GM18861 (cell line): ENCODE data around the gene CRAT.

Experiments used
- ATAC-seq: cut with Tn5 transposase; IDR thresholded peaks from one replicate; pipeline ENCODE4 v1.9.1; 2021; ENCODE audit not compliant: unreplicated experiment

CRAT gene

DNA sequence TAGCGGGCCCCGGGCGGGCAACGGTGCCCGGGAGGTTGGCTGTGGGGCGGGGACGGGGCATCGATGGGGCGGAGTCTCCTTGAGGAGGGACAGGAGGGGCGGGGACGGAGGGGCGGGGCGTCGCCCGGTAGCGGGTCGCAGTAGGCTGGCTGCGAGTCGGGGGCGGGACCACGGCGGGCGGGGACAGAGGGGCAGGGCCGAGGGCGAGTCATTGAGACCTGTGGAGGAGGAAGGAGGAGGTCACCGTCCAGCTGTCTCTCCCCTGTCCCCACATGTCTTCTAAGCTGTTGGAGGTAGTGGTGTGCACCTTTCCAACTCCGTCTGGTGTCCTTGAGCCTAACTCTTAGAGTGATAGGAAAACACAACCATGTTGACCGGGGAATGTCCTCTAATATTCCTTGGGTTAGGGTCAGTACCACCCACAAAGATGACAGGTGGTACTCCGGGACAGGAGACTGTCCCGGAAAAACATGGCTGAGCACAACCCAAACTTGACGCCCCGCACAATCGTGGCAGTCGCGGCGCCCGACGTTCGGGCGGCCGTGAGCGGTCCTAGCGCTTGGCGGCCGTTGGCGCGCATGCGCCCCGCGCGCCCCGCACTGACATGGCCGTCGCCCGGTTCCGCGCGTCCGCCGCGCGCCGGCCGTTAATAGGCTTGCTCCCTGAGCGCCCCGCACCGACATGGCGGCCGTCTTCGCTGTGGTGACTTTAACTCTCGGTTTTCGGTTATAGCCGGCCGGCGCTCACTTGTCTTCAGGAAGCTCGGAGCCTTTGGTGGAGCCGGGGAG is at the start of gene CRAT, which contains the start of gene PTPA:
Gene CRAT (minus strand): TSS at position 54 of the 788 bp plus-strand sequence. CDS start 284 bp downstream, outside the sequence.
Gene PTPA (plus strand): TSS at position 676 of the 788 bp plus-strand sequence. CDS start 186 bp downstream, outside the sequence.
- ATAC-seq = peak; percentile 59

DNA sequence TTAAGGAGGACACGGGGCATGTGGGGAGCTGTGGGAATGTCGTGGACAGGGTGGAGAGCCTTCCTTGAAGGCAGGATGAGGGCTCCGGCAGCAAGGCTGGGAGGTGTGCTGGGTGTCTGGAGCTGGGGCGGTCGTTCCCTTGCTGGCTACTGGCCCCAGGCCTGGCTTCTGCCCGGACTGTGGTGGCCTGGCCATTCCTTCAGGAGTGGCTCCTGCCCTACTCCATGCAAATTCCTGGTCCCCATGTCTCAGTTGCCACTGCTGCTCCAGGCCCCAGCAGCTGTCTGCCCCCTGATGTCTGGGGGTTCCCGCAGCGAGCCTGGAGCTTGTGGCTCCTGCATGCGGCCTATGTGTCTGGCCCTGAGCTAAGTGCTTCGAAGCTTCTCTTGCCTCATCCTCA is 45.6 kb upstream of the CRAT start:
- ATAC-seq = no peak

DNA sequence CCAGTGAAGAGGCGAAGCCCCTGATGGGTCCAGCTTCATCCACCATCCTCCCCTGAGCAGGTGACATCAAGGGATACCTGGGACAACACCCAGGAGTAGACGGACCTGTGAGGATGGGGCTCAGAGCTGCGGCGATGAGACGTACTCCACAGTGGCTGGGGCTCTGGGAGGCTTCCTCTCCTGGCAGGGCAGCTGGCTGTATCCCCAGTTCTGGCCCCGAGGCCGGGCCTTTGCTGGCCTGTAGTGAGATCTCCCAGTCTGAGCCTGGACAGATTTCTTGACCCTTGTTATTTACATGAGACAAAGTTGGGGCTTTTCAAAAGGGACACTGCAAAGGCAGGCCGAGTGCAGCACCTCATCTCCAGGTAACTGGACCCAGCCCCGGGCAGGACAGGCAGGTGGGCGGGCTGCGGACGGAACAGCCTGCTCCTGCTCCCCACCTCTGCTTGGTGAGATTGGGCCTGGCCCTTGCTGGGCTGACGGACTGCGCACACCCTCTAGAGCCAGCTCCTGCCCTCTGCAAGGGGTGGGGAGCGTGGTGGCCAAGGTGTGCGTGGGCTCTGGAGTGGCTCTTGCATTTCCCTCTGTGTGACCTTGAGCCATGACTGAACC is 44.4 kb upstream of the CRAT start:
- no peak for ATAC-seq

DNA sequence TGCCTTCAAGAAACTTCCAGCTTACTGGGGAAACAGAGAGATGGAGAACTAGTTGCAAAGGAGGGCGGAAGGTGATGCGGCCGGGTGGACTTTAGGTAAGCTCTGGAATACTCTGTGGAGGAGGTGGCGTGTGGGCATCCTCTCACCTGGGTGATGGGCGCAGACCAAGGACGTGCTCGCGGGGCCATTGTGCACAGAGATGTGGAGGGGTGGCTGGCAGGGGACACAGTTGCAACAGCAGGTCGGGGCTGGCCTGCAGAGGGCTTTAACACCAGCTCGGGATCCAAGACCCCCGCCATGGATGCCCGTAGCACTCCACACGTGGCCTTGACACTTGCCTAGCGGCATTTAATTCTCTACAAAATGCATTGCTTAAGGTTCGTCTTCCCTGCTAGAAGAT is 40.9 kb upstream of the CRAT start:
- no peak for ATAC-seq

DNA sequence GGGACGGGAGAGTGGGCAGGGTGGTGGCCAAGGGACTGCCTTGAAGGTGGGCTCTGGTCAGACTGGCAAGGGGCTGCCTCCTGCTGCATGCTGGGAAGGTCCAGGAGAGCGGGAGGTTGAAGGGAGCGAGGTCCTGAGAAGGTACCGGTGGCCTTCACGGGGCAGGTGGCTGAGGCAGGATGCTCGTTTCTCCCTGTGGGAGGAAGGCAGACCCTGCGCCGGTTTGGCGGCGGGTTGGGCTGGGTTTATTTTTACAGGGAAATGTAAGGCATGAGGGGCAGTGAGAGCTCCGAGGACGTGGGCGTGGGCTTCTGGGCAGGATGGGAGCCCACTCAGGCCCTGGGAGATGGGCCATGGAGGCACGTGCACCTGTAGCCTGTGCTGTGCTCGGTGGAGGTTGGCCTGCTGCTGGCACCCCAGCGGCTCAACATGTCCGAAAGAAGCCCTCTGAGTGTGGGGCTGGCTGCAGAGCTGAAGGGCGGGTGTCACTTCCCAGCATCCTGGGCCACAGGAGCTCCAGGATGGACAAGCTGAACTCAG is 40.1 kb upstream of the CRAT start:
- ATAC-seq = no peak

DNA sequence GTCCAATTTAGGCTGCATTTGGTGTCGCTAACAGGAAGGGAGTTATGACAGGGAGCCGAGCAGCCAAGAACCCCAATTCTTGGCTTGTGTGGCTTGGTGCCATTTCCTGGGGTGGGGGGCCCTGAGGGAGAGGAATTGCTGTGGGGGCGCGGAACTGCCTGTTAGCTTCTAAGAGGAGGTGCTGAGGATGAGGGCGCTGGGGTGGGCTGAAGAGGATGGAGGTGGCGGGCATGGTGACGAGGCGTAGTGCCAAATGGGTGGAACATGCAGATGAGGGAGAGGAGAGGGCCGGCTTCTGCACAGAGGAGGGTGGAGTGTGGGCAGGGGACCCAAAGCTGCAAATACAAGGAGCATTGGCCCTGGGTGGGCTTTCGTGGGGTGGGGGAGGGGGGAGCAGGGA is 39.5 kb upstream of the CRAT start:
- no peak for ATAC-seq

DNA sequence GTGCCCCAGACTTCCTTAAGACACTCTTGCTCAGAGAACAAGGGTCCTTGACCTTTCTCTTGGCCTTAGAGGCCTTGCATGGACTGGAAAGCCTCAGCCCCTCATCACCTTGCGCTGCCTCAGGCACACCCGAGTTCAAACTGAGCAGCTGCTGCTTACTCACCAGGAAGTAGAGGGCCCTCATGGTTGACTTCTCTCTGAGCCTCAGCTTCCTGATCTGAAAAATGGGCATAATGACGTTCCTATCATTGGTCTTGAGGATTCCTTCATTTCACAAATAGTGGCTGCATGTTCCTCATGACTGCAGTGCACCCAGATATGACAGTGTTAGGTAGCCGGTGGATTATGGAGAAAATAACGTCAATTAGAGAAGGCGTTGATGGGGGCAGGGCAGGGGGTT is 38.8 kb upstream of the CRAT start:
- ATAC-seq = no peak

DNA sequence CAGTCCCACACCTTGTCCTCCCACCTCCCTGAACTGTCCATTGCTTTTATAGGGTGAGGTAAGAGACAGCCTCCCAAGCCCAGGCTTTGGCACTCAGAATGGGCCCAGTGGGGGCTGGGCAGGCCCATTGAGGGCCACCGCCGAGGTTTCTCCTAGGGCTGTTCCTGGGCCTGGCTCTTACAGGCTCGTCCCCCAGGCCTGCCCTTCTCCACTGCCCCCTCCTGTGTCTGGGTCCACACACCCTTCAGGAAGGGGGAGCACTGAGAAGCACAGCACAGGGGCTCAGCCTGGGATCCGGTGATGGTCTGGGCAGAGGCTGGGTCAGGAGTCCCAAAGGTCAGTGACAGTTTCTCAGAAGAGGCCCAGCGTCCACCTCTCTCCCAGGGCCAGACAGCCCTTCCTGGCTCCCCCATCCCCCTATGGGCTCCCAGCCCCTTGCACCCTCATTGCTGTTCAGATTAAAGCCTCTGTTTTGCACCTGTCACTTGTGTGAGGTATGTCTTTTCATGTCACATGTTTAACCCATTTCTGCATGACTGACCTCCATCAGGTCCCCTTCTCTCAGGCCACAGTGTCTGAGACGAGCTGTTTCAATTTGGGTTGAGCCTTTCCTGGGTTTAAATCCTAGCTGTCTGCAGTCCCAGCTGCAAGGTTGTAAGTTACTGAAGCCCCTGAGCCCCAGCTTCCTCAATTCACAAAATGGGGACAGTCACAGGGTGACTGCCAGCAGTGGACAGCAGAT is 38.0 kb upstream of the CRAT start:
- ATAC-seq = no peak

DNA sequence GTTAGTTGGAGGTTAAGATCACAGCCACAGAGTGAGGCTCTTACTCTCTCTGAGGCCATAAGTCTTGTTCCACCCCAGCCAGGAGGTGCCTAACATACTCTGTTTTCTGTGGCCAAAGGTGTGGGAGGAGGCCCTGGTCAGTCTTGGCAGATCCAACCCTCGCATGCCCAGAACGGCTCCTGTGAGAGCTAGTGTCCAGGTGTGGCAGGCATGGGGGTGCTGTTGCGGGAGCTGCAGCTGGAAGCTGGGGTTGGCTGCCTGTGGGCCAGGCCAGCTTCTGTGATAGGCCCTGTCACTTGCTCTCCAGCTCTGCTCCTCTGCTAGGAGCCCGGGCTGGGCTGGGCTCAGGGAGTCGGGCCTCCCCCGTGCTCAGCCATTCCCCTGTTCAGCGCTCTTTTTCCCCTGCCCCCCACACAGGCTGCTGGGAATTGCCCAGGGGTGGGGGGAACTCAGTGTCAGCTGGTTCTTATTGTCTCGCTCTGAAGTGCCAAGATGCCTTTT is 35.9 kb upstream of the CRAT start:
- ATAC-seq = no peak

DNA sequence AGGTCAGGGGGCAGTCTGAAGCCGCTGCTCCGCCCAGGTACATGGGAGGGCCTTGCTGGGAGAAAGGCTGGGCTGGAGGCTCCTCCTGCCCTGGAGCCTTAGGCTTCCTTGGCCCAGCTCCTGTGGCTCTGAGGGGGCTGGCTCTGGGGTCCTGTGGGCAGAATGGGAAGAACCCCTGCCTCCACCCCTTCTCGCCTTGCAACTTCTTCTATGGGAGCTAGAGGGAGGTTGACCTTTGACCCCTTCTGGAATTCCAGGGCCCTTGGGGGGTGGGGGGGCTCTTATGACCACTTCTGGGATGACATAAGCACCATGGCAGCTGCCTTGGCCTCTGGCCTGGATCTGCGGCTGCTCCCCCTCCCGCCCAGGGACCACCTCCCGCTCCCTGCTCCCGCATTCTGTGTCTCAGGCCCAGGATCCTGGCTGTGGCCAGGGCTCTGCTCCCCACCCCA is 35.3 kb upstream of the CRAT start:
- ATAC-seq = no peak

DNA sequence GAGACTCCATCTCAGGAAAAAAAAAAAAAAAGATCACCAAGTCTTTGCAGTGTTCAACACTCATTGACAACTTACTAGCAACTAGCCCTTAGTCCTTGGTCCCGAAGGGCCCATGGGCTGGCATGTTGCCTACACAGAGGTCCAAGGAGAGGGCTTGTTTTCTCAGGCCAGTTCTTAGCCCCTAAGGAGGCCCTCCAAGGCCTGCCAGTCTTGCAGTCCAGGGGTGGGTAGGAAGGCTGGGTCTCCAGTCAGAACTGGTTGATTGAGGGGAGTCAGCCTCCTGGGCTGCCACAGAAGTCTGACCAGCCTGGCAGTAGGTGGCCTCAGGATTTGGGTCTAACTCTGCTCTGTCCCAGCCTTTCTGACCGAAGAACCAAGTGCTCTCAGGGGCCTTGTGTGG is 34.7 kb upstream of the CRAT start:
- ATAC-seq = no peak

DNA sequence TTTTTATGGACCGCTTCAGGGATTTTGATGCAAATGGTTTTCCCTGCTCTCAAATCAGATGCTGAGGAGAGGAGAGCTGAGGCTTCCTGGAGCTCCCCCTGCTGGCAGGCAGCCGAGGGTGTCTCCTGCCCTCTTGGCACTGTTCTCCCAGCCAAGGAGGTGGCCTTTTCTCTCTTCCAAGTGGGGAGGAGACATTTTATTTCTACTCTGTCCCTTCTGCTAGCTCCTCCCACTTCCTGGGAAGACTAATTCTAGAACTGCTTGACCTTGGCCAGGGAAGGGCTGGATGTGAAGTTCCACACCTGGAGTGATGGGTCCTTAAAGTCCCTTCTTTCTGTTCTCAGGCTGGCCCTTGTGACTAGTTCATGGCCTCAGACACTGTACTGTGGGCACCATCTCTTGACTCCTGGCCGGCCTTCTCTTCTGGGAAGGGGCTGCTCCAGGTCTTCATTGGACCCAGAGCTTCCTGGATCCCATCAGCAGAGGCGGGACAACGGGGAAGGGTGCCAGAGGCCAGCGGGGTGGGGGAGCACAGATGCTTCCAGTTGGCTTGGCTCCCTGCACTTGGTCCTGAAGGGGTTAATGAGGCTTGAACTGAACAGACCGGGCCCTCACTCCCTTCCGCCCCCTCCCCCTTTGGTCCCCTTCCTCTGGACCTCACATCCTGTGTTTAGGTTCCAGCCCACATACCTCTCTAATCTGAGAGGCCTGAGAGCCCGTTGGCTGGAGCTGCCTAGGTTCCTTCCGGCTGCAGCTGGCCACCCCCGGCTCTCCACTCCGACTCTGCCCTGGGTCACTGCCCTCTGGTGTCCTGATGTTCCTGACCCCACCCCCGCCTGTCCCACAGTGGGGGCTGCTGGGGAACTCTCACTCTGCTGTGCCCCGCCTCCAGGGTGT is 32.7 kb upstream of the CRAT start:
- no peak for ATAC-seq

DNA sequence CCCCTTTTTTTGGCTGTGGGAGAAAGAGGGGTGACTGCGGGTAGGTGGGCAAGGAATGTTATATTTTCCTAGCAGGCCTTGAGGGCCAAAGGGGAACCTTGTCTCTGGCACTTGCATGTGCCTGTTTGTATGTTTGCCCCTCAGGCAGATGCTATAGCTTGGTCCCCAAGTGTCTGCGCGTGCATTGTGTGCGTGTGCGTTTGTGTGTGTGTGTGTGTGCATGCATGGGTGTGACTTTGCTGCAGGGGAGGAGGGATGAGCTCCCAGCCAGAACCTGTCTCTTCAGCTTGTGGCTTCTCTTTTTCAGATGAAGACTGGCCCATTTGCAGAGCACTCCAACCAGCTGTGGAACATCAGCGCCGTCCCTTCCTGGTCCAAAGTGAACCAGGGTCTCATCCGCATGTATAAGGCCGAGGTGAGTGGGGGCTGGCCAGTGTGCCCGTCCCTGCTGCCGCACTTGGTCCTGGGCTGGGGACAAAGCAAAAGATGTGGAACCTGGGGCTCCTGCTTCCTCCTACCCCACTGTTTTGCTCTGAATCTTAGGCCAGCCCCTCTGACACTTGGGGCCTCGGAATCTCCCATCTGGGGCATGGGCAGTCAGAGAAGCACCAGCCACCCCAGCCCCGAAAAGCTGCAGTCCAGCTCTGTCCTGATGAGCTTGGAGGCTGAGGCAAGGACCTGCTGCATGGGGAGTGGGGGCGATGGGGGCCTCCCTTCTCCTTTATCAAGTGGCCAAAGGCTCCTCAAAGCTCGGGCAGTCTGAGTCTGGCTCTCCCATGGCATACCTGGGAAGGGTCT is 31.7 kb upstream of the CRAT start:
- no peak for ATAC-seq

DNA sequence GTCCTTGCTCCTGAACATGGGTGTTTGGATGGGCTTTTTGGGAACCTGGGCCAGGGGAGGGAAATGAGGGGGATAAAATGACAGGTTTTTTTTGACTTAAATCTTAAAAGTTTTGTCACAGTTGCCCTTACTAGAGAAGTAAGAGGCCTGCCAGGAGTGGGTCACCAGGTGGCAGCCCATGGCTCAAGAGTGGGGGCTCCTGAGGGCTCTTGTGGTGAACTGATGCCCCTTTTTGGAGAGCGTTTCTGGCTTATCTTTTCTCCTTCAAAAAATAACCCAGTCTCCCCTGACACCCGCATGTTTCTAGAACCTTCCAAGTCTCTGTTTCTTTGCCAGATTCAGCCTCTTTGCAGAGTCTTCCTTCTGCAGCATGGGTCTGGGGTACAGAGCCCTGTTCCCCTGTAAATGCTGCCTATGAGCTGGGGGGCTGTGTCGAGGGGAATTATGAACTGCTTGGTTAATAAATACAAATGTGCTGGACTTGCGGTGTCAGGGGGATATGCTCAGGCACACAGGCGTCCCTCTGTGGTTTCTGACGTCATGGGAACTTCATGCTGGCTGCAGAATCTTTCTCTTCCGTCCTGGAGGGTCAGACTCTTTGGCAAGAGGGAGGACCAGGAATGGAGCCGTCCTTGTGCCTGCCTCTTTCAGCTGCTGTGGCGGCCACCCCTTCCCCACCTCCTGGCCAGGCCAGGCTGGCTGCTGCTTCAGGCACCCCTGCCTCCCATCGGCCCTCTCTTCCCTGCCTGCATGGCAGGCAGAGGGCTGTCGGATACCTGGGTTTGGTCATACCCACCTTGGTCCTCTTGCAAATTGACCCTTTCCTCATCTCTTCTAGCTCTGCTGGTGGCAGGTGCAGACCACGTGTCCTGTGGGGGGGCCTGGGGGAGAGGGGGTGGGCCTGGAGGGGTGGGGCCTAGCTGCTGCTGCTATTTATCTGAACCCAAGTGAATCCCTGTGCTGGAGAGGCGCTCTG is 30.8 kb upstream of the CRAT start:
- ATAC-seq = peak; percentile 32

DNA sequence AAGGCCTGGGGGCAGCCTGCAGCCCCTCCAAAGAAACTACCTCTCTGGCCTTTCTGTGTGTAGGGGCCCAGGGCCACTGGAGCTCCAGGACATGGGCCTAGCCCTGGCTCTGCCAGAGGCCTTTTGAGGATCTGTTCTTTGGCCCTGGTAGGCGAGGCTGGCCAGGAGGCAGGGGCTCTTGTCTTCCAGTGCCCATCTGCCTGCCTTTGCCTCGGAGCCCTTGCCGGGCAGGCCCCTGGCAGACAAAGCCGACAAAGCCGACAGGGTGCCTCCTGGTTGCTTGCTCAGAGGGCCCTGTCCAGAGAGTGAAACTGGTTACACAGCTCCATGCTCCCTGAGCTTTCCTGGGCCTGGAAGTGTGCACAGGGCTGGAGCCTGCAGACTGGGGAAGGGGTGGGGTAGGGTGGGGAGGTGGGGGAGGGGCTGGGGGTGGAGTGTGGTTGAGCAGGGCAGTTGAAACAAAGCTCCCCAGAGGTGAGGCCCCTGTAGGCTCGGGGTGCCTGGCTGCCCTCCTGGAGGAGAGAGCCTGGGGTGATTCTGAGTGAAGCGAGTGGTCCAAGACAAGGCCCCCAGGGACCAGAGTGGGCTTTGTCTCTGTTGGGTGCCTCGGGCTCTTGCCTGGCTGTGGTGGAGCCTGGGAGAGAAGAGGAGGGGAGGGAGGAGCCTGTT is 29.9 kb upstream of the CRAT start:
- peak; percentile 17 for ATAC-seq

DNA sequence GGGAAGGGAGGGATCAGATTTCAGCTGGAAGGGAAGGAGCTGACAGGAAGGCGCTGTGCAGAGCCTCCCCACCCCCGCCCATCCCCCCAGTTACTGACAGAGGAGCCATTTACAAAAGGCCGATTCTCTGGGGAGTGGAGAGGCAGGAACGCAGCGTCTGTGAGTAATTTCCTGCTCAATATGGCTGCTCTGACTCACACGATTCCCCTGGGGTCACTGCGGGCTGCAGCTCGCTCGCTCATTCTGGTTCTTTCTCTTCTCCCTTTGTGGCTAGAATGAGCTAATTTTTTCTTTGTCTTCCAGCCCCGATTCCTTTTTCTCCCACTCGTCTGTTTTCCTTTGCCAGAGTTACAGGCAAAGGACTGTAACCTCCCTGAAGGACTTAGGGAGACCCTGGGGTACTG is 29.4 kb upstream of the CRAT start:
- peak; percentile 50 for ATAC-seq

DNA sequence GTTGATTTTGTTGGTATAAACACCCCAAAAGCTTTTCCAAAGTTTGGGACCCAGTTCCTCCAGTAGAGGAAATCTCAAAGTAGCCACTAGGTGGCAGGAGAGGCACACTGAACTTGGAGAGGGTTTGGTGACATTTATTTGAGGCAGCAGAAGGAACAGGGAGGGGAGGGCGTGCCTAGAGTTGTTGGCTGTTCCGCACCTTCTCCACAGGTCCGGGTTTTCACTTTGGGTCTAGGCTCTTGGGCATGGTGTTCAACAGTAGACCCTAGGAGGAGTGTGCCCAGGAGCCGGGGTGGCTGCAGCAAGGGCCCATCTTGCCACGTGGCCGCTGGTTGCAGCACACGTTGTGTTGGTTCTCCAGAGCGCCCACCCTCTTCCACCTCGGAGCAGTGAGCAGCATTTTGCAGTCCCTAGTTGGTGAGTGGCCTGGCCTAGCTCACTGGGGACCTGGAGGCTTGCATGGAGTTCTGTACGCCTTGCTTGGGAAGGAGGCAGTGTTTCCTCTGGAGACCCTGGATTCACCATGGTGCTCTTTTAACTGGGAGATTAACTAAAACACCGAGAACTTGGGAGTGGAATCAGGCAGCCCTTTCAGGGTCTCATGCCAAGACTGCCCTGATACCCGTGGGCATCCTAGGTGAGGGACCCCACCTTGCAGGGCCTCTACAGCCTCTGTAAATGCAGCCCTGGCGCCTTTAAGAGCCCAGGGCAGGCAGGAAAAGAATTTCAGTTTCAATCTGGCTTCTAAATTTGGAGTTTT is 28.8 kb upstream of the CRAT start:
- ATAC-seq = no peak
